ENCODE results near the gene REEP1. TPM values are rescaled to one million over a fixed set of nuclear protein-coding genes. Genes with fewer than 3 reads are reported as not detected.

Gene REEP1
- total and polyA plus RNA-seq, 2 of the 4 experiments (the other 2 are of a cell fraction) = under 0.01 to 0.03 TPM

DNA sequence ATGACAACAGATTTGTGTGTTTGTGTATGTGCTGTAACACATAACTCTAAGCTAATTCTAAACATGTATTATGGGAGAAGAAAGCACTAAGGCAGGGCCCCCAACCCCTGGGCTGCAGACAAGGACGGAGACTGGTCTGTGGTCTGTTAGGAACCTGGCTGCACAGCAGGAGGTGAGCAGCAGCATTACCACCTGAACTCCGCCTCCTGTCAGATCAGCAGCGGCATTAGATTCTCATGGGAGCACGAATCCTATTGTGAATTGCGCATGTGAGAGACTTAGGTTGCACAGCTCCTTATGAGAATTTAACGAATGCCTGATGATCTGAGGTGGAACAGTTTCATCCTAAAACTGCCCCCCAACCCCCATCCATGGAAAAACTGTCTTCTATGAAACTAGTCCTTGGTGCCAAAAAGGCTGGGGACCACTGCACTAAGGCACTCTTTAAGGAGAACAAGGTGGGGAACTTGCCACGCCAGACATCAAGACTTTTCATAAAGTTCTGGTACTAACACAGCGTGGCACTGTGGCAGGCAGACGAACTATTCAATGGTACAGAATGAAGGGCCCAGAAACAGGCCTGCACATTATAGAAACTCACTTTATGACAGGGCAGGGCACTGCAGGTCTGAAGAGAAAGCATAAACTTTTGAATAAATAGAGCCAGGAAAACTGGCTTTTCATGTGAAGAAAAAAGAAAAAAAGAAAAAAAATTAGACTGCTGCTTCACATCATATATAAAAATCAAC lies 14.0 kb downstream of the REEP1 start:
- DNase-seq = no peak
- in situ Hi-C loops (cut with MboI; ENCODE audit: low sequenced_read_pairs) (no loop called here), intact Hi-C loops (cut with micrococcal nuclease) (loop anchor here (1.0 kb wide), 1 partner anchor 32 kb away; no protein-coding TSS in a partner anchor), dilution Hi-C loops (cut with HindIII; ENCODE audit: low sequenced_read_pairs, unreplicated experiment) (no loop called here)
- no peaks in the 10 kb centered on the region for H4K20me1 ChIP-seq (ENCODE audit: insufficient read depth, low read length)
- no peaks in the 10 kb centered on the region for H3K9me1 ChIP-seq (ENCODE audit: insufficient read depth, low read length)
- ChIA-PET POLR2A (ENCODE audit: unreplicated experiment) (no interaction called here), CTCF (no interaction called here)
- H4K8ac ChIP-seq (ENCODE audit: low read depth in 2 of 2, low read length in 2 of 2) = no peak overlapping the region
- no peak overlapping the region for H3K18ac ChIP-seq (ENCODE audit: low read depth, low read length)
- no peak overlapping the region for H2AK5ac ChIP-seq (ENCODE audit: low read depth, low read length)
- H2AFZ ChIP-seq (replicated peaks; ENCODE audit: low read length, poor library complexity) = no peak overlapping the region
- H4K5ac ChIP-seq (ENCODE audit: low read depth, low read length) = no peak overlapping the region
- H3K14ac ChIP-seq (replicated peaks; ENCODE audit: low read depth, low read length) = no peak overlapping the region
- no peak overlapping the region for H3K56ac ChIP-seq (ENCODE audit: extremely low read depth, insufficient read depth, low read length)
- TF ChIP-seq POLR2A (IDR thresholded peaks at IDR 0.05; ENCODE audit: low read depth, low read length) = no peak
- no peak for TF ChIP-seq NFE2L2 (IDR thresholded peaks at IDR 0.05; ENCODE audit: low read depth, low read length)
- no peak for TF ChIP-seq FOS (IDR thresholded peaks at IDR 0.05; ENCODE audit: low read depth, low read length)
- no peak for TF ChIP-seq RFX5 (IDR thresholded peaks at IDR 0.05; ENCODE audit: low read depth, low read length)
- TF ChIP-seq, protein P1, sequence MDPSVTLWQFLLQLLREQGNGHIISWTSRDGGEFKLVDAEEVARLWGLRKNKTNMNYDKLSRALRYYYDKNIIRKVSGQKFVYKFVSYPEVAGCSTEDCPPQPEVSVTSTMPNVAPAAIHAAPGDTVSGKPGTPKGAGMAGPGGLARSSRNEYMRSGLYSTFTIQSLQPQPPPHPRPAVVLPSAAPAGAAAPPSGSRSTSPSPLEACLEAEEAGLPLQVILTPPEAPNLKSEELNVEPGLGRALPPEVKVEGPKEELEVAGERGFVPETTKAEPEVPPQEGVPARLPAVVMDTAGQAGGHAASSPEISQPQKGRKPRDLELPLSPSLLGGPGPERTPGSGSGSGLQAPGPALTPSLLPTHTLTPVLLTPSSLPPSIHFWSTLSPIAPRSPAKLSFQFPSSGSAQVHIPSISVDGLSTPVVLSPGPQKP (IDR thresholded peaks at IDR 0.05; ENCODE audit: borderline replicate concordance, low read depth, low read length) = no peak
- no peak for TF ChIP-seq MXI1 (IDR thresholded peaks at IDR 0.05; ENCODE audit: borderline replicate concordance, low read depth, low read length)
- H3K9ac ChIP-seq (ENCODE audit: low read depth, low read length) = no peak overlapping the region
- H2BK15ac ChIP-seq (ENCODE audit: low read depth, low read length) = no peak overlapping the region
- H3K27me3 ChIP-seq (ENCODE audit: control insufficient read depth, insufficient read depth, low read length) = peaks cover 14% of the 10 kb centered on the region
- H3K23ac ChIP-seq (ENCODE audit: low read depth, low read length) = no peak overlapping the region
- no peak overlapping the region for H3K4me2 ChIP-seq (ENCODE audit: low read depth, low read length)
- no TSS peak for BruUV-seq (replicated peaks)
- no peak overlapping the region for H2AK9ac ChIP-seq (replicated peaks; ENCODE audit: low read depth, low read length, poor library complexity)
- no peak overlapping the region for H4K91ac ChIP-seq (ENCODE audit: insufficient read depth, low read depth, low read length)
- H2BK120ac ChIP-seq (ENCODE audit: low read depth, low read length) = no peak overlapping the region
- H3K36me3 ChIP-seq (ENCODE audit: control insufficient read depth, insufficient read depth, low read length) = no peaks in the 10 kb centered on the region
- no peaks in the 10 kb centered on the region for H3K9me3 ChIP-seq (ENCODE audit: control insufficient read depth, insufficient read depth, low read length)
- no peak overlapping the region for H2BK20ac ChIP-seq (ENCODE audit: low read depth, low read length)
- no peak for ATAC-seq (ENCODE audit: low read depth)
- no peak overlapping the region for H3K4me3 ChIP-seq (ENCODE audit: insufficient read depth, low read depth, low read length)
- H3K27ac ChIP-seq (ENCODE audit: insufficient read depth, low read length) = no peak overlapping the region
- H2BK5ac ChIP-seq (ENCODE audit: low read depth, low read length, poor library complexity, severe bottlenecking) = no peak overlapping the region
- H3K4me1 ChIP-seq (ENCODE audit: control insufficient read depth, insufficient read depth, low read length) = no peaks in the 10 kb centered on the region
- H3K79me1 ChIP-seq (ENCODE audit: low read depth in 1 of 2, low read length in 2 of 2) = no peaks in the 10 kb centered on the region
- WGBS, 2 experiments (ENCODE audit: extremely low coverage in 2 of 2, insufficient read length in 1 of 2) = 50% methylated on average over 1 of the region's 9 CpGs; no CpG with 5 or more reads in 1 of the 2 experiments
- no peak overlapping the region for H3K4ac ChIP-seq (ENCODE audit: low read depth, low read length)

Measured in IMR-90 (cell line).